OCI-LY3 (cell line): ENCODE data around the gene C6.

ENCODE experiments used
- H2AFZ ChIP-seq: fragments of 200-600, 300-600 bp; shearing (Covaris generic); 2 replicates; pipeline ENCODE4 v1.6.0; 2014; ENCODE audit warnings: antibody characterized with exemption, low read depth, low read length
- H3K27ac ChIP-seq: fragments of 200-600, 300-600 bp; sonication (generic); 2 replicates; pipeline ENCODE4 v1.5.1; 2014; ENCODE audit warnings: mild to moderate bottlenecking, low read length, moderate library complexity, mixed read lengths
- H3K27me3 ChIP-seq: fragments of 200-600, 300-600 bp; sonication (generic); 2 replicates; pipeline ENCODE4 v1.6.1; 2014; ENCODE audit warnings: low read depth, low read length, mixed read lengths
- H3K36me3 ChIP-seq: fragments of 200-600, 300-600 bp; sonication (generic); replicated peaks from 2 replicates; pipeline ENCODE3; 2014; ENCODE audit warnings: low read depth, low read length, mixed read lengths
- H3K4me1 ChIP-seq: fragments of 300-600, 200-600 bp; sonication (generic); 2 replicates; pipeline ENCODE4 v1.6.1; 2014; ENCODE audit warnings: low read length, mixed read lengths
- H3K4me2 ChIP-seq: fragments of 200-600, 300-600 bp; sonication (generic); 2 replicates; pipeline ENCODE4 v1.6.1; 2014; ENCODE audit warnings: low read length, mixed read lengths
- H3K4me3 ChIP-seq: fragments of 300-600, 200-600 bp; sonication (generic); 2 replicates; pipeline ENCODE4 v1.5.1; 2014; ENCODE audit warnings: antibody characterized with exemption, mild to moderate bottlenecking, low read length, moderate library complexity
- H3K79me2 ChIP-seq: fragments of 300-600, 200-600 bp; shearing (Covaris generic); 2 replicates; pipeline ENCODE4 v1.6.1; 2014; ENCODE audit warnings: mild to moderate bottlenecking, low read length, mixed read lengths
- H3K9ac ChIP-seq: fragments of 300-600, 200-600 bp; shearing (Covaris generic); 2 replicates; pipeline ENCODE4 v1.6.0; 2014; ENCODE audit warnings: mild to moderate bottlenecking, low read length, moderate library complexity
- H3K9me3 ChIP-seq: fragments of 200-600, 300-600 bp; shearing (Covaris generic); 2 replicates; pipeline ENCODE4 v1.6.1; 2014; ENCODE audit warnings: low read length, mixed read lengths; ENCODE audit not compliant: insufficient read depth
- H4K20me1 ChIP-seq: fragments of 200-600, 300-600 bp; sonication (generic); 2 replicates; pipeline ENCODE4 v1.6.1; 2016; ENCODE audit warnings: low read length, mixed read lengths; ENCODE audit not compliant: insufficient read depth
- CTCF ChIP-seq: fragments of 200-600, 300-600 bp; sonication (generic); IDR thresholded peaks from 2 replicates; pipeline ENCODE4 v1.5.1; 2014; ENCODE audit warnings: antibody characterized with exemption, low read length, low read depth
- EZH2phosphoT487 ChIP-seq: fragments of 200-600 bp; shearing (Covaris generic); IDR thresholded peaks from 2 replicates; pipeline ENCODE4 v1.6.1; 2018; ENCODE audit warnings: antibody characterized with exemption, mixed run types, low read depth

C6 gene

GRCh38 chr5:41223962-41224361, 10.6 kb upstream of the C6 start:
- Histone ChIP-seq H3K36me3 (no peaks in the 10 kb centered on the region), H3K9me3 (no peaks in the 10 kb centered on the region), H3K79me2 (no peaks in the 10 kb centered on the region), H3K4me1 (no peaks in the 10 kb centered on the region), H3K4me2 (no peak overlapping the region), H3K27ac (no peak overlapping the region), H3K9ac (no peak overlapping the region), H3K27me3 (no peaks in the 10 kb centered on the region), H4K20me1 (no peaks in the 10 kb centered on the region), H2AFZ (no peak overlapping the region), H3K4me3 (no peak overlapping the region)
- no peak for TF ChIP-seq CTCF

GRCh38 chr5:41219658-41220269, 6.4 kb upstream of the C6 start:
- TF ChIP-seq EZH2phosphoT487 (no peak), CTCF (no peak)
- no peak overlapping the region for H3K4me3 ChIP-seq
- no peaks in the 10 kb centered on the region for H3K36me3 ChIP-seq
- H2AFZ ChIP-seq = no peak overlapping the region
- no peaks in the 10 kb centered on the region for H3K9me3 ChIP-seq
- no peak overlapping the region for H3K9ac ChIP-seq
- no peak overlapping the region for H3K4me2 ChIP-seq
- H4K20me1 ChIP-seq = no peaks in the 10 kb centered on the region
- no peaks in the 10 kb centered on the region for H3K4me1 ChIP-seq
- no peaks in the 10 kb centered on the region for H3K79me2 ChIP-seq
- H3K27ac ChIP-seq = no peak overlapping the region
- H3K27me3 ChIP-seq = no peaks in the 10 kb centered on the region

- no peaks in the 10 kb centered on the region for H3K4me1 ChIP-seq
- no peaks in the 10 kb centered on the region for H3K9me3 ChIP-seq
- H3K27ac ChIP-seq = no peak overlapping the region
- H3K9ac ChIP-seq = no peak overlapping the region
- H3K79me2 ChIP-seq = no peaks in the 10 kb centered on the region
- TF ChIP-seq CTCF (no peak), EZH2phosphoT487 (no peak)
- H3K36me3 ChIP-seq = no peaks in the 10 kb centered on the region
- no peaks in the 10 kb centered on the region for H4K20me1 ChIP-seq
- no peak overlapping the region for H3K4me2 ChIP-seq
- no peak overlapping the region for H2AFZ ChIP-seq
- no peaks in the 10 kb centered on the region for H3K27me3 ChIP-seq
- H3K4me3 ChIP-seq = no peak overlapping the region
Measured at GRCh38 chr5:41218929-41219657, 5.8 kb upstream of the C6 start.

GRCh38 chr5:41214182-41214581, 850 bp upstream of the C6 start:
- Histone ChIP-seq H3K9ac (no peak overlapping the region), H4K20me1 (no peaks in the 10 kb centered on the region), H3K27ac (no peak overlapping the region), H3K9me3 (no peaks in the 10 kb centered on the region), H3K36me3 (no peaks in the 10 kb centered on the region), H3K79me2 (no peaks in the 10 kb centered on the region), H3K4me1 (no peaks in the 10 kb centered on the region), H3K4me3 (no peak overlapping the region), H2AFZ (no peak overlapping the region), H3K4me2 (no peak overlapping the region), H3K27me3 (no peaks in the 10 kb centered on the region)
- TF ChIP-seq EZH2phosphoT487 = no peak
- TF ChIP-seq CTCF = no peak
